ENCODE data around the gene PAWR. TPM values are rescaled to one million over a fixed set of nuclear protein-coding genes. Genes with fewer than 3 reads are reported as not detected.
"Not testable (repeated sequence)": the region's sequence is repeated elsewhere in the genome, so short reads cannot be mapped to it uniquely, and the experiment has no call there.

PAWR gene
- total RNA-seq, 3 donors from 2014 or later = 17.0 to 155 (median 101) TPM

GRCh38 chr12:79634957-79635471, 55.8 kb downstream of the PAWR start:
- TF ChIP-seq CTCF (IDR thresholded peaks at IDR 0.05) (no peak), POLR2A (IDR thresholded peaks at IDR 0.05) (no peak), POLR2AphosphoS5 (IDR thresholded peaks at IDR 0.05) (no peak)
- Histone ChIP-seq H3K27me3 (no peaks in the 10 kb centered on the region), H3K27ac (peak overlapping the region; percentile 49 to 72), H3K4me1 (no peaks in the 10 kb centered on the region), H3K9me3 (no peaks in the 10 kb centered on the region), H3K4me3 (no peak overlapping the region), H3K36me3 (no peaks in the 10 kb centered on the region)
- intact Hi-C loops (cut with DNase I; ENCODE audit: low total_unique reads) = no loop called here
- no peak for DNase-seq (ENCODE audit: low spot score in 2 of 2)

- H3K27ac ChIP-seq = no peak overlapping the region
- TF ChIP-seq POLR2A (IDR thresholded peaks at IDR 0.05) (no peak), CTCF (IDR thresholded peaks at IDR 0.05) (no peak), POLR2AphosphoS5 (IDR thresholded peaks at IDR 0.05) (no peak)
- H3K4me1 ChIP-seq = no peaks in the 10 kb centered on the region
- no peaks in the 10 kb centered on the region for H3K9me3 ChIP-seq
- H3K27me3 ChIP-seq = no peaks in the 10 kb centered on the region
- no peaks in the 10 kb centered on the region for H3K36me3 ChIP-seq
- DNase-seq (ENCODE audit: low spot score in 2 of 2) = no peak
- intact Hi-C loops (cut with DNase I; ENCODE audit: low total_unique reads) = no loop called here
- no peak overlapping the region for H3K4me3 ChIP-seq
Measured at GRCh38 chr12:79629561-79629960, 61.2 kb downstream of the PAWR start.

GRCh38 chr12:79626735-79627134, 64.0 kb downstream of the PAWR start:
- intact Hi-C loops (cut with DNase I; ENCODE audit: low total_unique reads); DNase-seq (ENCODE audit: low spot score in 2 of 2); H3K36me3 ChIP-seq; H3K27ac ChIP-seq; H3K27me3 ChIP-seq; H3K9me3 ChIP-seq; H3K4me1 ChIP-seq; H3K4me3 ChIP-seq: not testable (repeated sequence)

GRCh38 chr12:79624378-79624777, 66.4 kb downstream of the PAWR start:
- Histone ChIP-seq H3K4me1 (no peaks in the 10 kb centered on the region), H3K4me3 (no peak overlapping the region), H3K36me3 (no peaks in the 10 kb centered on the region), H3K27me3 (no peaks in the 10 kb centered on the region), H3K9me3 (no peaks in the 10 kb centered on the region), H3K27ac (no peak overlapping the region)
- TF ChIP-seq POLR2AphosphoS5 (IDR thresholded peaks at IDR 0.05) = no peak
- no peak for TF ChIP-seq POLR2A (IDR thresholded peaks at IDR 0.05)
- no peak for TF ChIP-seq CTCF (IDR thresholded peaks at IDR 0.05)
- intact Hi-C loops (cut with DNase I; ENCODE audit: low total_unique reads) = no loop called here
- no peak for DNase-seq (ENCODE audit: low spot score in 2 of 2)

GRCh38 chr12:79619872-79620562, 70.7 kb downstream of the PAWR start:
- Histone ChIP-seq H3K9me3 (no peaks in the 10 kb centered on the region), H3K4me3 (no peak overlapping the region), H3K27ac (no peak overlapping the region), H3K36me3 (no peaks in the 10 kb centered on the region), H3K27me3 (no peaks in the 10 kb centered on the region), H3K4me1 (no peaks in the 10 kb centered on the region)
- no peak for TF ChIP-seq POLR2A (IDR thresholded peaks at IDR 0.05)
- TF ChIP-seq POLR2AphosphoS5 (IDR thresholded peaks at IDR 0.05) = no peak
- intact Hi-C loops (cut with DNase I; ENCODE audit: low total_unique reads) = no loop called here
- no peak for DNase-seq (ENCODE audit: low spot score in 2 of 2)

GRCh38 chr12:79618848-79619404, 71.8 kb downstream of the PAWR start:
- intact Hi-C loops (cut with DNase I; ENCODE audit: low total_unique reads) = no loop called here
- Histone ChIP-seq H3K36me3 (no peaks in the 10 kb centered on the region), H3K9me3 (no peaks in the 10 kb centered on the region), H3K27me3 (no peaks in the 10 kb centered on the region), H3K4me3 (no peak overlapping the region), H3K4me1 (no peaks in the 10 kb centered on the region), H3K27ac (no peak overlapping the region)
- TF ChIP-seq POLR2A (IDR thresholded peaks at IDR 0.05) = no peak
- TF ChIP-seq CTCF (IDR thresholded peaks at IDR 0.05) = no peak
- TF ChIP-seq POLR2AphosphoS5 (IDR thresholded peaks at IDR 0.05) = no peak
- DNase-seq (ENCODE audit: low spot score in 2 of 2) = no peak

Measured in breast epithelium (tissue), 4 donors.